Ovary (tissue), 9 donors: ENCODE measurements around the gene KDM4C. TPM values are rescaled to one million over a fixed set of nuclear protein-coding genes. Genes with fewer than 3 reads are reported as not detected.
"Not testable (repeated sequence)": the region's sequence is repeated elsewhere in the genome, so short reads cannot be mapped to it uniquely, and the experiment has no call there.

ENCODE experiments used
- DNase-seq, 5 donors: peaks; one replicate each; pipeline ENCODE4 v3.0.0-alpha.2; 2019 to 2020
- H3K27ac ChIP-seq, 2 donors: fragments of 200-600 bp; one replicate each; pipeline versions ENCODE4 v1.5.1 to v1.8.0; 2019 to 2022
- H3K27me3 ChIP-seq: fragments of 200-600 bp; one replicate; pipeline ENCODE4 v1.8.0; 2022
- H3K36me3 ChIP-seq: fragments of 200-600 bp; sonication (generic); one replicate; pipeline ENCODE4 v1.5.1; 2019
- H3K4me1 ChIP-seq: one replicate; pipeline ENCODE4 v1.8.1; 2013; ENCODE audit warnings: mild to moderate bottlenecking, moderate library complexity; ENCODE audit not compliant: insufficient read depth
- H3K4me3 ChIP-seq: fragments of 200-600 bp; sonication (generic); one replicate; pipeline ENCODE4 v1.5.1; 2017
- H3K9me3 ChIP-seq, 2 donors: fragments of 200-600 bp in 1 of 2; sonication (generic) in 1 of 2; one replicate each; pipeline versions ENCODE4 v1.5.1 to v1.8.1; 2013 to 2019; ENCODE audit warnings: mild to moderate bottlenecking in 1 of 2, moderate library complexity in 1 of 2
- EP300 ChIP-seq: sonication (generic); formaldehyde crosslinking; IDR thresholded peaks from one replicate; pipeline ENCODE4 v1.6.1; 2017; ENCODE audit warnings: antibody characterized with exemption
- POLR2A ChIP-seq: fragments of 450-650 bp; IDR thresholded peaks from one replicate; pipeline ENCODE4 v1.6.1; 2017; ENCODE audit warnings: antibody characterized with exemption, mild to moderate bottlenecking, moderate library complexity
- WGBS, 3 donors: extraction: QIAGEN DNeasy Blood & Tissue Kit in 1 of 3; methylation state at CpG; one replicate each; pipeline versions ENCODE4 v1.1.5 to v1.1.7; 2013 to 2017; 5-methylcytosine and 5-hydroxymethylcytosine counted together
- intact Hi-C, 4 donors: fragments of 100-400 bp; cut with DNase I; formaldehyde crosslinking; loops; one replicate each; pipeline versions ENCODE4 v1.11.0 to v1.15.1; 2022 to 2023
- polyA plus RNA-seq, 2 donors: library from polyadenylated mRNA; stranded (reverse); fragments of 200-250 nt in 1 of 2; fragments of 350-450 nt in 1 of 2; fragmentation: Illumina TruSeq in 1 of 2; extraction: RNeasy Lipid Tissue Mini Kit (QIAGEN cat#74804) in 1 of 2; gene quantifications; one replicate each; pipeline ENCODE4 v1.2.3, GENCODE V29; 2013 to 2014
- total RNA-seq, 7 donors: library from RNA; depleted of rRNA in 2 of 7; stranded (reverse); fragments of >200 nt in 2 of 7; fragmentation: NEBNext Ultra II Directional in 3 of 7; extraction: Animal tissue kit (Norgen Biotek cat#: 25700) in 3 of 7; gene quantifications; one replicate each; pipeline versions ENCODE4 v1.1.0 to v1.2.4, GENCODE V29; 2016 to 2023
- TF ChIP-seq, protein P1 (sequence below), 3 donors: fragments of 450-650 bp in 2 of 3; fragments of 200-600 bp in 1 of 3; IDR thresholded peaks; one replicate each; pipeline versions ENCODE4 v1.5.1 to v1.8.0; 2016 to 2022; ENCODE audit warnings: antibody characterized with exemption in 3 of 3, mild to moderate bottlenecking in 1 of 3
- donor health status: DM: no; HTN: no; CAD: no; lungs with moderate emphysema.
- donor health status: DM: no; HTN: no; CAD: no.
- donor health status: Bipolar disorder and iron deficiency.
- donor health status: DM: yes; HTN: yes; CAD: no.
- donor health status: DM: no; HTN: no; CAD: no.
- donor health status: DM: yes; HTN: yes; CAD: no.

Gene KDM4C
- total and polyA plus RNA-seq, 9 donors = 9.5 to 35.6 (median 26.7) TPM

DNA sequence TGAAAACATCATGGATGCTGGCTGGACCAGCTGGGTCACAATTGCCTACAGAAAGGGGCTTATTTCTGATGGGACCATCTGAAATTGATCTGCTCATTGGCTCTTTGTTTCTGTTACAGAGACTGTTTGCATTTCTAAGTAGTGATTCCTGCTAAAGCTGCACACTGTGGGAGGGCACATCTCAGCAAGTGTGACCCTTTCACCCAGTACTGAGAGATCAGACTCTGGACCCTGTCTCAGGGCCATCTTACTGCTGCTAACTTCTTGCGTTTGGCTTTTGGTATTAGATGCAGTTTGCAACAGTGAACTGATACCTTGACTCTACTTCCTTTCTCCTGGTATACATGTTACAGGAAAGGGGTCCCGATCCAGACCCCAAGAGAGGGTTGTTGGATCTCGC is 24.5 kb upstream of the KDM4C start:
- Histone ChIP-seq H3K9me3 (no peaks in the 10 kb centered on the region), H3K27ac (no peak overlapping the region), H3K4me3 (no peak overlapping the region), H3K27me3 (no peaks in the 10 kb centered on the region), H3K36me3 (no peaks in the 10 kb centered on the region), H3K4me1 (no peaks in the 10 kb centered on the region)
- 68 to 82% (median 77%) methylated on average over 3 of the region's 3 CpGs for WGBS, 3 donors
- intact Hi-C loops = no loop called here
- DNase-seq = no peak
- no peak for TF ChIP-seq EP300
- TF ChIP-seq, protein P1, sequence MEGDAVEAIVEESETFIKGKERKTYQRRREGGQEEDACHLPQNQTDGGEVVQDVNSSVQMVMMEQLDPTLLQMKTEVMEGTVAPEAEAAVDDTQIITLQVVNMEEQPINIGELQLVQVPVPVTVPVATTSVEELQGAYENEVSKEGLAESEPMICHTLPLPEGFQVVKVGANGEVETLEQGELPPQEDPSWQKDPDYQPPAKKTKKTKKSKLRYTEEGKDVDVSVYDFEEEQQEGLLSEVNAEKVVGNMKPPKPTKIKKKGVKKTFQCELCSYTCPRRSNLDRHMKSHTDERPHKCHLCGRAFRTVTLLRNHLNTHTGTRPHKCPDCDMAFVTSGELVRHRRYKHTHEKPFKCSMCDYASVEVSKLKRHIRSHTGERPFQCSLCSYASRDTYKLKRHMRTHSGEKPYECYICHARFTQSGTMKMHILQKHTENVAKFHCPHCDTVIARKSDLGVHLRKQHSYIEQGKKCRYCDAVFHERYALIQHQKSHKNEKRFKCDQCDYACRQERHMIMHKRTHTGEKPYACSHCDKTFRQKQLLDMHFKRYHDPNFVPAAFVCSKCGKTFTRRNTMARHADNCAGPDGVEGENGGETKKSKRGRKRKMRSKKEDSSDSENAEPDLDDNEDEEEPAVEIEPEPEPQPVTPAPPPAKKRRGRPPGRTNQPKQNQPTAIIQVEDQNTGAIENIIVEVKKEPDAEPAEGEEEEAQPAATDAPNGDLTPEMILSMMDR (IDR thresholded peaks at IDR 0.05) = no peak
- no peak for TF ChIP-seq POLR2A

DNA sequence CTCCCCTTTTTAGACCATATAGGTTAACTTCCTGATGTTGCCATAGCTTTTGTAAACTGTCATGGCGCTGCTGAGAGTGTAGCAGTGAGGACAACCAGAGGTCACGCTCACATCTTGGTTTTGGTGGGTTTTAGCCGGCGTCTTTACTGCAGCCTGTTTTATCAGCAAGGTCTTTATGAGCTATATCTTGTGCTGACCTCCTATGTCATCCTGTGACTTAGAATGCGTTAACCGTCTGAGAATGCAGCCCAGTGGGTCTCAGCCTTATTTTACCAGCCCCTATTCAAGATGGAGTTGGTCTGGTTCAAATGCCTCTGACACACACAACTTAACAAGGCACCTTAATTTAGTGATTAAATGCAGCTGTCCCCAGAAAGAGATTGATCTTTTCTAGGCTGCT is 23.9 kb upstream of the KDM4C start:
- no peaks in the 10 kb centered on the region for H3K27me3 ChIP-seq
- no peaks in the 10 kb centered on the region for H3K4me1 ChIP-seq
- no peaks in the 10 kb centered on the region for H3K9me3 ChIP-seq
- H3K27ac ChIP-seq = no peak overlapping the region
- 74 to 84% (median 74%) methylated on average over 6 of the region's 6 CpGs for WGBS, 3 donors
- no peak for DNase-seq
- H3K36me3 ChIP-seq = no peaks in the 10 kb centered on the region
- H3K4me3 ChIP-seq = no peak overlapping the region
- TF ChIP-seq POLR2A (no peak), EP300 (no peak)
- TF ChIP-seq, protein P1 (IDR thresholded peaks at IDR 0.05) = no peak
- intact Hi-C loops = no loop called here

GRCh38 chr9:6735422-6735821 is 22.4 kb upstream of the KDM4C start:
- Histone ChIP-seq H3K4me3 (no peak overlapping the region), H3K27ac (no peak overlapping the region), H3K9me3 (no peaks in the 10 kb centered on the region), H3K27me3 (no peaks in the 10 kb centered on the region), H3K36me3 (no peaks in the 10 kb centered on the region), H3K4me1 (no peaks in the 10 kb centered on the region)
- TF ChIP-seq POLR2A (no peak), EP300 (no peak)
- TF ChIP-seq, protein P1 (IDR thresholded peaks at IDR 0.05) = no peak
- WGBS, 3 donors = 72 to 81% (median 74%) methylated on average over 3 of the region's 3 CpGs
- intact Hi-C loops = no loop called here
- no peak for DNase-seq

DNA sequence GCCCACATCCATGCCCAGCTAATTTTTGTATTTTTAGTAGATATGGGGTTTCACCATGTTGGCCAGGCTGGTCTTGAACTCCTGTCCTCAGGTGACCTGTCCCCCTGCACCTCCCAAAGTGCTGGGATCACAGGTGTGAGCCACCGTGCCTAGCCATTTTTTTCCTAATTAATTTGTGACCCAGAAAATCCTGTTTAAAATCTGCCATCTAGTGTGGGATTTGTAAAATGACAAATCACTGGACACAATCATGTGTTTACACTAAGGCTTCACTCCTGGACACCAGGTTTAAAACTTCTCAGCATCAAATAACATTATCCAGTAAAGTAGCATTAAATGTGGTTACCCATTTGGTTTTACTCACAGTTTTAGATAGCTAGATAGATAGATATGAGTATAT is 18.6 kb upstream of the KDM4C start:
- 0 to 11% (median 7%) methylated on average over 1 of the region's 1 CpG for WGBS, 3 donors
- DNase-seq = no peak
- Histone ChIP-seq H3K4me3 (no peak overlapping the region), H3K27me3 (no peaks in the 10 kb centered on the region), H3K9me3 (no peaks in the 10 kb centered on the region), H3K27ac (no peak overlapping the region), H3K4me1 (no peaks in the 10 kb centered on the region), H3K36me3 (no peaks in the 10 kb centered on the region)
- intact Hi-C loops = no loop called here
- no peak for TF ChIP-seq EP300
- no peak for TF ChIP-seq POLR2A
- TF ChIP-seq, protein P1 (IDR thresholded peaks at IDR 0.05) = no peak

GRCh38 chr9:6748861-6749260 is 8.9 kb upstream of the KDM4C start:
- H3K4me1 ChIP-seq, H3K4me3 ChIP-seq, H3K27ac ChIP-seq, DNase-seq, H3K27me3 ChIP-seq, H3K9me3 ChIP-seq, H3K36me3 ChIP-seq, intact Hi-C loops: not testable (repeated sequence)
- 94 to 97% (median 95%) methylated on average over 9 of the region's 9 CpGs for WGBS, 3 donors

DNA sequence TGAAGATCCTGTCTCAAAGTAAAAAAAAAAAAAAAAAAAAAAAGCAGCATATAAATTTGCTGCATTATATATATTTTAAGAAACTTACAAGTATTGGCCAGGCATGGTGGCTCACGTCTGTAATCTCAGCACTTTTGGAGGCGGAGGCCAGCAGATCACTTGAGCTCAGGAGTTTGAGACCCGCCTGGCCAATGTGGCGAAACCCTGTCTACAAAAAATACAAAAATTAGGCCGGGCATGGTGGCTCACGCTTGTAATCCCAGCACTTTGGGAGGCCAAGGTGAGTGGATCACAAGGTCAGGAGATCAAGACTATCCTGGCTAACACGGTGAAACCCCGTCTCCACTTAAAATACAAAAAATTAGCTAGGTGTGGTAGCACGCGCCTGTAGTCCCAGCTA is 2.9 kb upstream of the KDM4C start:
- not testable (repeated sequence) for H3K27me3 ChIP-seq, H3K4me3 ChIP-seq, H3K27ac ChIP-seq, H3K4me1 ChIP-seq, H3K9me3 ChIP-seq, DNase-seq, H3K36me3 ChIP-seq
- 87 to 91% (median 88%) methylated on average over 10 of the region's 10 CpGs for WGBS, 3 donors
- intact Hi-C loops = loop anchor here (5.0 to 10.0 kb wide), 4 partner anchors 53 to 1320 kb away; partner anchors contain the start of genes PLGRKT (in 1 of the 4) and UHRF2 (in 1 of the 4)
